ENCODE measurements around the gene PSMD8. TPM values are rescaled to one million over a fixed set of nuclear protein-coding genes. Genes with fewer than 3 reads are reported as not detected.
A peak's percentile ranks its signal among the peaks of the same experiment; 100 is the strongest.
"Not testable (repeated sequence)": the region's sequence is repeated elsewhere in the genome, so short reads cannot be mapped to it uniquely, and the experiment has no call there.

PSMD8 gene
- total RNA-seq, 8 experiments from 2014 or later: 165 to 302 (median 214) TPM

- in situ Hi-C loops (cut with MboI; ENCODE audit: low pct_unique_long_range_greater_than_20kb in 2 of 9, low sequenced_read_pairs in 9 of 9, unreplicated experiment in 9 of 9): loop anchor here in 7 of 9 experiments (10.0 to 25.0 kb wide), 4 partner anchors 230 to 532 kb away; partner anchors contain the start of genes CCER2 (in 3 of the 7), ACTN4 (in 2 of the 7), MRPS12 (in 1 of the 7) and SARS2 (in 1 of the 7)
- H3K4me3 ChIP-seq: no peak overlapping the region
- H3K27ac ChIP-seq: no peak overlapping the region
- 81 to 94% methylated on average over 2 to 4 of the region's 6 CpGs; no CpG with 5 or more reads in 8 of the 10 experiments for WGBS, 10 experiments
- peaks cover 3 to 8% of the 10 kb centered on the region in 2 donors for H3K4me1 ChIP-seq (replicated peaks in 1 of 2)
- no peak for ATAC-seq (replicated peaks in 6 of 8)
These were observed 30.5 kb downstream of the PSMD8 start for GRCh38 chr19:38404858-38405257.

GRCh38 chr19:38405276-38405675, 30.9 kb downstream of the PSMD8 start:
- in situ Hi-C loops (cut with MboI; ENCODE audit: low pct_unique_long_range_greater_than_20kb in 2 of 9, low sequenced_read_pairs in 9 of 9, unreplicated experiment in 9 of 9): loop anchor here in 7 of 9 experiments (10.0 to 25.0 kb wide), 4 partner anchors 230 to 532 kb away; partner anchors contain the start of genes CCER2 (in 3 of the 7), ACTN4 (in 2 of the 7), MRPS12 (in 1 of the 7) and SARS2 (in 1 of the 7)
- H3K4me1 ChIP-seq (replicated peaks in 1 of 2): peaks cover 3 to 8% of the 10 kb centered on the region in 2 donors
- ATAC-seq (replicated peaks in 6 of 8): no peak
- whole genome bisulfite sequencing, 10 experiments: 85 to 100% (median 94%) methylated on average over 1 to 8 of the region's 8 CpGs; no CpG with 5 or more reads in 5 of the 10 experiments
- no peak overlapping the region for H3K4me3 ChIP-seq
- no peak overlapping the region for H3K27ac ChIP-seq

GRCh38 chr19:38409631-38410133, 35.3 kb downstream of the PSMD8 start:
- ATAC-seq (replicated peaks in 6 of 8): peak in 4 of 8 experiments; percentile 12 to 89 (median 57)
- H3K4me3 ChIP-seq: no peak overlapping the region
- in situ Hi-C loops (cut with MboI; ENCODE audit: low pct_unique_long_range_greater_than_20kb in 2 of 9, low sequenced_read_pairs in 9 of 9, unreplicated experiment in 9 of 9): loop anchor here in 7 of 9 experiments (10.0 to 25.0 kb wide), 4 partner anchors 225 to 528 kb away; partner anchors contain the start of genes CCER2 (in 3 of the 7), ACTN4 (in 2 of the 7), MRPS12 (in 1 of the 7) and SARS2 (in 1 of the 7)

GRCh38 chr19:38410407-38410806, 36.0 kb downstream of the PSMD8 start:
- ATAC-seq (replicated peaks in 6 of 8); H3K27ac ChIP-seq; H3K4me3 ChIP-seq; H3K4me1 ChIP-seq (replicated peaks in 1 of 2): not testable (repeated sequence)
- in situ Hi-C loops (cut with MboI; ENCODE audit: low pct_unique_long_range_greater_than_20kb in 2 of 9, low sequenced_read_pairs in 9 of 9, unreplicated experiment in 9 of 9): loop anchor here in 6 of 9 experiments (25.0 kb wide), 3 partner anchors 227 to 527 kb away; partner anchors contain the start of genes CCER2 (in 3 of the 6), ACTN4 (in 2 of the 6), MRPS12 (in 1 of the 6) and SARS2 (in 1 of the 6)
- 43 to 100% (median 70%) methylated on average over 1 to 6 of the region's 6 CpGs; no CpG with 5 or more reads in 2 of the 10 experiments for WGBS, 10 experiments

More at GRCh38 chr19:38409631-38410133, 35.3 kb downstream of the PSMD8 start:
- 46 to 100% (median 84%) methylated on average over 1 to 6 of the region's 7 CpGs; no CpG with 5 or more reads in 2 of the 10 experiments for WGBS, 10 experiments
- H3K4me1 ChIP-seq (replicated peaks in 1 of 2): no peaks in the 10 kb centered on the region
- H3K27ac ChIP-seq: no peak overlapping the region

GRCh38 chr19:38411041-38411712, 36.8 kb downstream of the PSMD8 start:
- ATAC-seq (replicated peaks in 6 of 8): no peak
- 67 to 100% (median 84%) methylated on average over 2 to 9 of the region's 13 CpGs; no CpG with 5 or more reads in 2 of the 10 experiments for WGBS, 10 experiments
- no peak overlapping the region for H3K4me3 ChIP-seq
- in situ Hi-C loops (cut with MboI; ENCODE audit: low pct_unique_long_range_greater_than_20kb in 2 of 9, low sequenced_read_pairs in 9 of 9, unreplicated experiment in 9 of 9): loop anchor here in 6 of 9 experiments (25.0 kb wide), 3 partner anchors 226 to 526 kb away; partner anchors contain the start of genes CCER2 (in 3 of the 6), ACTN4 (in 2 of the 6), MRPS12 (in 1 of the 6) and SARS2 (in 1 of the 6)
- H3K4me1 ChIP-seq (replicated peaks in 1 of 2): no peaks in the 10 kb centered on the region
- H3K27ac ChIP-seq: no peak overlapping the region

- H3K4me3 ChIP-seq; ATAC-seq (replicated peaks in 6 of 8); H3K27ac ChIP-seq; H3K4me1 ChIP-seq (replicated peaks in 1 of 2): not testable (repeated sequence)
- 33 to 92% (median 72%) methylated on average over 1 to 3 of the region's 5 CpGs; no CpG with 5 or more reads in 2 of the 10 experiments for WGBS, 10 experiments
- in situ Hi-C loops (cut with MboI; ENCODE audit: low pct_unique_long_range_greater_than_20kb in 2 of 9, low sequenced_read_pairs in 9 of 9, unreplicated experiment in 9 of 9): loop anchor here in 6 of 9 experiments (25.0 kb wide), 3 partner anchors 225 to 525 kb away; partner anchors contain the start of genes CCER2 (in 3 of the 6), ACTN4 (in 2 of the 6), MRPS12 (in 1 of the 6) and SARS2 (in 1 of the 6)
These were observed 37.5 kb downstream of the PSMD8 start for GRCh38 chr19:38411898-38412297.

- WGBS, 10 experiments: 64 to 100% (median 100%) methylated on average over 2 to 5 of the region's 8 CpGs; no CpG with 5 or more reads in 7 of the 10 experiments
- ATAC-seq (replicated peaks in 6 of 8): no peak
- H3K4me3 ChIP-seq: no peak overlapping the region
- peaks cover 0 to under 1% of the 10 kb centered on the region in 2 donors for H3K4me1 ChIP-seq (replicated peaks in 1 of 2)
- H3K27ac ChIP-seq: no peak overlapping the region
- in situ Hi-C loops (cut with MboI; ENCODE audit: low pct_unique_long_range_greater_than_20kb in 2 of 9, low sequenced_read_pairs in 9 of 9, unreplicated experiment in 9 of 9): loop anchor here in 6 of 9 experiments (25.0 kb wide), 3 partner anchors 225 to 525 kb away; partner anchors contain the start of genes CCER2 (in 3 of the 6), ACTN4 (in 2 of the 6), MRPS12 (in 1 of the 6) and SARS2 (in 1 of the 6)
These were observed 38.1 kb downstream of the PSMD8 start for GRCh38 chr19:38412491-38412890.

GRCh38 chr19:38412961-38413360, 38.6 kb downstream of the PSMD8 start:
- 44 to 87% (median 74%) methylated on average over 3 of the region's 11 CpGs; no CpG with 5 or more reads in 6 of the 10 experiments for WGBS, 10 experiments
- Histone ChIP-seq H3K27ac (no peak overlapping the region), H3K4me1 (replicated peaks in 1 of 2) (peaks cover under 1 to 5% of the 10 kb centered on the region in 2 donors), H3K4me3 (no peak overlapping the region)
- no peak for ATAC-seq (replicated peaks in 6 of 8)
- in situ Hi-C loops (cut with MboI; ENCODE audit: low pct_unique_long_range_greater_than_20kb in 2 of 9, low sequenced_read_pairs in 9 of 9, unreplicated experiment in 9 of 9): loop anchor here in 6 of 9 experiments (25.0 kb wide), 3 partner anchors 224 to 524 kb away; partner anchors contain the start of genes CCER2 (in 3 of the 6), ACTN4 (in 2 of the 6), MRPS12 (in 1 of the 6) and SARS2 (in 1 of the 6)

- in situ Hi-C loops (cut with MboI; ENCODE audit: low pct_unique_long_range_greater_than_20kb in 2 of 9, low sequenced_read_pairs in 9 of 9, unreplicated experiment in 9 of 9): loop anchor here in 6 of 9 experiments (25.0 kb wide), 3 partner anchors 224 to 524 kb away; partner anchors contain the start of genes CCER2 (in 3 of the 6), ACTN4 (in 2 of the 6), MRPS12 (in 1 of the 6) and SARS2 (in 1 of the 6)
- no peak overlapping the region for H3K27ac ChIP-seq
- H3K4me3 ChIP-seq: no peak overlapping the region
- H3K4me1 ChIP-seq (replicated peaks in 1 of 2): peaks cover 5 to 9% of the 10 kb centered on the region in 2 donors
- no peak for ATAC-seq (replicated peaks in 6 of 8)
- WGBS, 10 experiments: 70 to 100% (median 95%) methylated on average over 1 to 4 of the region's 6 CpGs; no CpG with 5 or more reads in 7 of the 10 experiments
These were observed 39.0 kb downstream of the PSMD8 start for GRCh38 chr19:38413416-38413815.

GRCh38 chr19:38417146-38417543, 42.8 kb downstream of the PSMD8 start:
- ATAC-seq (replicated peaks in 6 of 8): no peak
- H3K4me1 ChIP-seq (replicated peaks in 1 of 2): peaks cover 6 to 9% of the 10 kb centered on the region in 2 donors
- 0 to 100% (median 80%) methylated on average over 1 to 8 of the region's 8 CpGs; no CpG with 5 or more reads in 3 of the 10 experiments for whole genome bisulfite sequencing, 10 experiments
- no peak overlapping the region for H3K4me3 ChIP-seq
- H3K27ac ChIP-seq: no peak overlapping the region
- in situ Hi-C loops (cut with MboI; ENCODE audit: low pct_unique_long_range_greater_than_20kb in 2 of 9, low sequenced_read_pairs in 9 of 9, unreplicated experiment in 9 of 9): loop anchor here in 6 of 9 experiments (25.0 kb wide), 3 partner anchors 220 to 520 kb away; partner anchors contain the start of genes CCER2 (in 3 of the 6), ACTN4 (in 2 of the 6), MRPS12 (in 1 of the 6) and SARS2 (in 1 of the 6)

GRCh38 chr19:38417544-38418506, 43.5 kb downstream of the PSMD8 start:
- in situ Hi-C loops (cut with MboI; ENCODE audit: low pct_unique_long_range_greater_than_20kb in 2 of 9, low sequenced_read_pairs in 9 of 9, unreplicated experiment in 9 of 9): loop anchor here in 6 of 9 experiments (25.0 kb wide), 3 partner anchors 219 to 519 kb away; partner anchors contain the start of genes CCER2 (in 3 of the 6), ACTN4 (in 2 of the 6), MRPS12 (in 1 of the 6) and SARS2 (in 1 of the 6)
- Histone ChIP-seq H3K4me3 (peak overlapping the region in 4 of 5 donors; percentile 4 to 19 (median 16)), H3K27ac (no peak overlapping the region), H3K4me1 (replicated peaks in 1 of 2) (peaks cover 6 to 9% of the 10 kb centered on the region in 2 donors)
- WGBS, 10 experiments: 0 to 100% (median 64%) methylated on average over 1 to 5 of the region's 49 CpGs; no CpG with 5 or more reads in 5 of the 10 experiments
- ATAC-seq (replicated peaks in 6 of 8): peak; percentile 68 to 94 (median 78)
